HG02885 (cell line): ENCODE measurements around the gene COTL1.
A peak's percentile ranks its signal among the peaks of the same experiment; 100 is the strongest.

Experiments used
- ATAC-seq: cut with Tn5 transposase; IDR thresholded peaks from one replicate; pipeline ENCODE4 v1.9.1; 2021; ENCODE audit warnings: mild to moderate bottlenecking; ENCODE audit not compliant: unreplicated experiment, poor library complexity

The COTL1 gene

GRCh38 chr16:84617041-84617790, 662 bp downstream of the COTL1 start:
- peak; percentile 36 for ATAC-seq

GRCh38 chr16:84616515-84616914, 1.4 kb downstream of the COTL1 start:
- ATAC-seq, result no peak

DNA sequence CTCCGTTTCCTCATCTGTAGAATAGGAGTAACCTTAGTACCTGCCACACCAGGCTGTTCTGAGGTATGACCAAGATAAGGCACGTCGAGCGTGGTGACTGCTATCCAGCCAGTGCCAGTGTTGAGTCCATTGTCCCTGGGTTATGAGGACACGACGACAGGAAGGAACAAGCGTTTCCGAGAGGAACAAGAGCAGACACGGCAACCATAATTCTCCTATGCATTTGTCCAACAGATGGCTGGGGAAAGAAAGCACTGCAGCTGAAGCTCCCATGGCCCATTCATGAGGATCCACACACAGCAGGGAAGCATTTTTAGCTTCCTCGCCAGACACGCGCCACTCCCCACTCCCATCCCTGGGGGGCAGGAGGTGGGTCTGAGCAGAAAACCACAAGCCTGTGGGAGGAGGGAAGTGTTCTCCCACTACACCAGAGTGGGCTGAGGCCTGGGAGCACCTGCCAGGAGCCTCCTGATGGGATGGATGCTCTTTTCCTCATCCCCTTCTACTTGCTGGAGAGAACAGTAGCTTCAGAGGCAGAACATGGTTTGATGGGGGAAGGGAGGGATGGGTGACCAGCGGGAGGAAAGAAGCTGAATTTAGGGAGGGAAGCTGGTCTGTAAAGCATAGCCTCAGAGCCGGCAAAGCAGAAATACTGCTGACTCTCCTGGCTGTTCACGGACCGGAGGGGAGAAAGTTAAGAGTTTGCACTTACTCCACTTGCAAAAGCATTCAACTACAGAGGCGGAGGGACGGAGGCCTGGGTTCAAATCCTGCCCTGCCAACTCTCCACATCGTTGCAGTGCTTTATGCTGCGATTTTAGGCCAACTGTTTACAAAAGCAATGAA, 2.7 kb downstream of the COTL1 start:
- ATAC-seq, result no peak

- no peak for ATAC-seq
These were observed 3.3 kb downstream of the COTL1 start for GRCh38 chr16:84614623-84614967.

GRCh38 chr16:84614073-84614459, 3.8 kb downstream of the COTL1 start:
- ATAC-seq, result no peak

DNA sequence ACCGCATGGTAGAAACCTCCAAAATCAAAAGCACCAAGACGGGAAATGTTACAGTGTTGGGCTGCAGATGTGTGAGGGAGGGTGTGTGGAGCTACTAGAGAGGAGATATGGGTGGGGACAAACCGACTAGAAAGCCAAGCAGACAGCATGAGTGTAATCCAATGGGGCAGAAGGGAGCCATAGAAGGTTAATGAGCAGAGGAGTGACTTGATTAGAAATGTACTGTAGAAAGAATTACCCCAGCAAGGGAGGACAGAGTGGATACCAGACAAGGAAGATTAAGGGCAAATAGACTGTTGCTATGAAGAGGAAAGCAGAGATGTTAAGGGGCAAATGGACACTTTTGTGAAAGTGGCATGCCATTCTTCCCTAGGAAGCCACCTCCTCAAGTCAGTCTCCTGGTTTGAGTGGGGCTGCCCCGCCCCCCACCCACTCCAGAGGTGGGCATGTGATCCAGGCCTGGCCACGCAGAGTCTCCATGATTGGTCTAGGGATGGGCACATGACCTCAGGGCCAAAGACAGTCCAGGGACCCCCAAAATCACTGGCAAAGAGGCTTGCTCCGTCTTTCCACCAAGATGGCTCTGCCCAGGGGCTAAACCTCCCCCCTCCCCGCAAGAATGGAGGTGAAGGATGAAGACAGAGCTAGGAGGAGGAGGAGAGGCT, 4.3 kb downstream of the COTL1 start:
- no peak for ATAC-seq

DNA sequence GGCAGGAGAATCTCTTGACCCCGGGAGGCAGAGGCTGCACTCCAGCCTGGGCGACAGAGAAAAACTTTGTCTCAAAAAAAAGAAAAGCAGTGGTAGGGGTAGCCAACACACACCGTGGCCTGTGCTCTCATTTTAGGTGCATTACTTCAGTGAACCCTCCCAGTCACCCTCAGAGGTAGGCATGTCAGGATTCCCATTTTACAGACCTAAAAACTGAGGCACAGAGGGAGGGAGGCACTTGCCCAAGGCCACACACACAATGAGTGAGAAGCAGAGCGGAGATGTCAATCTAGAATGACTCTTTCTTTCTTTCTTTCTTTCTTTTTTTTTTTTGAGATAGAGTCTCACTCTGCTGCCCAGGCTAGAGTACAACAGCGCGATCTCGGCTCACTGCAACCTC, 5.2 kb downstream of the COTL1 start:
- no peak for ATAC-seq

DNA sequence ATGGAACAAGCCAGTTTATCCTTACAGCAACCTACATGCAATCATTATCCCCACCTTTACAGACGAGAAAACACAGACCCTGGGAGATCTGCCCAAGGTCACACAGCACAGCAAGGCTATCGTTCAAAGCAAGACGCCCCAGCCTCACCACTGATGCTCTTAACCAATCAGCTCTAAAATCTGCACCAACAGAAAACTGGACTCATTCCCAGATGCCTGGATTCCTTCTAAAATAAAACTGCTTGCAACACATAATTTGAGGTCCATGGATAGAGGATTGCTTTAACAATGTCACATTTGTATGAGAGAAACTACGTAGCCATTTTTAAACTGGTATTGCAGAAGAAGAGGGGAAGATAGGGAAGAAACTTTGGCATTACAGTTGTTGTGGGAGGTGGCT, 6.8 kb downstream of the COTL1 start:
- ATAC-seq, result no peak

- ATAC-seq, result no peak
These were observed 7.5 kb downstream of the COTL1 start for GRCh38 chr16:84610376-84610775.

DNA sequence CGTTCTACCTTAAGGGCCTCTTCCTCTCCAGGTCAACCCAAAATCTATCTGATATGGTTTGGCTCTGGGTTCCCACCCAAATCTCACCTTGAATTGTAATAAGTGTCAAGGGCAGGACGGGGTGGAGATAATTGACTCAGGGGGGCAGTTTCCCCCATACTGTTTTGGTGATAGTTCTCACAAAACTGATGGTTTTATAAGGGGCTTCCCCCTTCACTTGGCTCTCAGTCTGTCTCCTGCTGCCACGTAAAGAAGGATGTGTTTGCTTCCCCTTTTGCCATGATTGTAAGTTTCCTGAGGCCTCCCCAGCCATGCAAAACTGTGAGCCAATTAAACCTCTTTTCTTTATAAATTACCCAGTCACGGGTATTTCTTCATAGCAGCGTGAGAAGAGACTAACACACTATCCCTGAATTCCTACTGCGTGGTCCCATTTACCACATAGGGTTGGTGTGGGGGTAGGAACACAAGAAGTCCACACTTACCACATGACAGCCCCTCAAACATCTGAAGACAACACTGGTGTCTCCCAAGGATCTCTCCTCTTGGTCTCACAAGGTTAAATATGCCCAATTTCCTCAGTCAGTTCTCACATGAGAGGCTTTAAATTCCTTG, 8.2 kb downstream of the COTL1 start:
- ATAC-seq, result no peak

DNA sequence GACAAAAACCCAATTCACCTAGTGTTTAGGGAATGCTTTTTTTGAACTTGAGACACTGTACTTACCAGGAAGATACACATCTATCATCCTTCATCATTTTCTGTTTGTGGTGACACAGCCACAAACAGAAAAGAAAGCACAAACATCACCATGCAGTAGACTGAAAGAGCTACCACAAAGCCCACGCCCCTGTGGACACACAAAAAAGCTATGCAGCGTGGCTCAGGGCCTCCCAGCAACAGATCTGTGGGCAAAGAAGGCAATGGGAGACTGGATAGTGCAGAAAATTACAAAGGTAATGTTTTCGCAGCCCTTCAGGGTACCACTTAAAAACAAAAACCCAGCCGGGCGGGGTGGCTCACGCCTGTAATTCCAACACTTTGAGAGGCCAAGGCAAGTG, 9.6 kb downstream of the COTL1 start:
- ATAC-seq, result no peak

DNA sequence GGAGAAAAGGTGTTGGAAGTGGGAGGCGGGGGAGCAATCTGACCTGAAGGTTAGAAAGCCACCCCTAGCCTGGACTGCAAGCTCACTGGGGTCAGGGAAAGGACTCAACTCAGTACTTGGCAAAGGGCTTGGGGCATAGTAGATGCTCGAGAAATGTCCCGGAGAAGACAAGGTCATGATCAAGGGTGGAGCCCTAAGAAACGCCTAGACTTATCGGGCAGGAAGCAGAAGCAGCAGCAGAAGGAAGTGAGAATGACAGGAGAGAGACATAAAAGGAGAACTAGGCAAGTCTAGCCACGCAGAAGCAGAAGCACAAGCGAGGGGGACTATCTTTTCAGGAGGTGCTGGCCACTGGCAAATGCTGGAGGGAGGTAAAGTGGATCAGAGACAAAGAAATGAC, 10.2 kb downstream of the COTL1 start:
- peak; percentile 61 for ATAC-seq

DNA sequence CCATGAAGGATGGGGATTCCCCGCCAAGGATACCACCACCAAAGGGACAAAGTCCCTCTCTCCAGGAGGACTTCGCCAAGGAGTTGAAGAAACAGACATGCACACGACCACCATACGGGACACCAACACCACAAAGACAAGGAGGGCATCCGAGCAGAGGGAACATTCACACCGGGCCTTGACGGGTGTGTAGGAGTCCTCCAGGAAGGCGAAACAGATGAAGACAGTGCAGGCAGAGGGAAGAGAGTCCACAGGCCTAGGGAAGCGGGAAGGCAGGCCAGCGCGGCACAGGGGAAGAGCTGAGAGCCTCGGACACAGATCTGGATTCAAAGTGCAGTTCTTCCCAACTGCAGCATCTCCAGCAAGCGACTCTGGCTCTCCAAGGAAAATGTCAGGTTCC, 10.8 kb downstream of the COTL1 start:
- no peak for ATAC-seq

- ATAC-seq, result no peak
These were observed 11.6 kb downstream of the COTL1 start for GRCh38 chr16:84606081-84606875.

DNA sequence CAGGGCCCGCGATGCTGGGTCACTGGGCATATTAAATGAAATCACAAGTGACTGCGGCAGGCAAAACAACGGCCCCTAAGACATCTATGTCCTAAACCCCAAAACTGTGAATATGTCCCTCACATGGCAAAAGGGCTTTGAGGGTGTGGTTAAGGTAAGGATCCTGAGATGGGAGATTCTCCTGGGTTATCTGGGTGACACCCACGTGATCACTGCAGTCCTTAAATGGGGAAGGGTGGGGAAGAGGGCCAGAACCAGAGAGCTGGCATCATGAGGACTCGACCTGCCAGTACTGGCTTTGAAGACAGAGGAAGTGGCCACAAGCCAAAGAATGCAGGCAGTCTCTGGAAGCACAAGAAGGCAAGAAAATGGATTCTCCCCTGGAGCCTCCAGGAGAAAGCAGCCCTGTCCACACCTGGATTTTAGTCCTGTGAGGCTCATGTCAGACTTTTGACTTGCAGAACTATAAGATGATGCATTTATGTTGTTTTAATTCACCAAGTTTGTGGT, 12.5 kb downstream of the COTL1 start:
- no peak for ATAC-seq

GRCh38 chr16:84604477-84605013, 13.3 kb downstream of the COTL1 start:
- no peak for ATAC-seq

DNA sequence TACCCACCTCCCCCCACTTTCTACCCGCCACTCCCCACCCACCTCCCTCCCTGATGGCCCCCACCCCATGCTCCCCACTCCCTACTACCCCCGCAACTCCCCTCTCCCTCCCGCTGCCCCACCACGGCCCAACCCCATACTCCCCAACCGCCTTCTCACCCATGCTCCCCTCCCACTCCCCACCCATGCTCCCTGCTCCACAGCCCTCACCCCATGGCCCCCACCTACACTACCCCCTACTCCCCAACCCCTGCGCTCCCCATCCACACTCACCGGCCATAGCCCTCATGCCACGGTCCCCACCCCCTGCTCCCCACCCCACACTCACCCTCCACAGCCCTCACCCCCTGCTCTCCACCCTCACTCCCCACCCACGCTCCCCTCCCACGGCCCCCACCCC, 13.9 kb downstream of the COTL1 start:
- no peak for ATAC-seq

DNA sequence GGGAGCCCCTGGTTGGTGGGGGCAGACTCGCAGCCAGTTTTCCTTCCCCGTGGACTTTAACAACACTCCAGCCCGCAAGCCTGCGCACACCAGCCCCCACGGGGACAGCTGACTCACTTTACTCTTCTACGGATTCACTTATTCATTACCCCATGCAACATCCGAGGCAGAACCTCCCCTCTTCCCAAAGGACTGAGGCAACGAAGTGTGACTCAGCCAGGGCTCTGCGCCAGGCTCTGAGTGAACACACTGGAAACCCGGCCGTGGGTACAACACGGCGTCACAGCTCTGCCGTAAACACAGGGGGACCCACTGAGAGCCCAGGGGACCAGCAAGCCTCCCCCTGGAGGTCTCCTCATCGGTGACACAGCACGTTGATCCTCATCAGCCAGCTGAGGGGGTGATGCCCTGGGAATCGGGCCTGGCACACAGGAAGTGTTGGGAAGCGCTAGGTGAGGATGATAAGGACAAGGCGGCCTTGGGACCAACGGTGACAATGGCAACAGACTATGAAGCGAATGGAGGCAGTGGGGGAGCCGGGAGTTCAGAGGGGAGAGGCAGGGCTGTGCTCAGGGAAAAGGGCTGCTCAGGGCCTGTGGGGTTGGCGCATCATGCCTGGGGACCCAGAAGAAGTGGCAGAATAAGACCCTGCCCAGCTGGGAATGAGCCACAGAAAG, 14.6 kb downstream of the COTL1 start:
- ATAC-seq, result no peak
